ENCODE data around the gene PARD3. TPM values are rescaled to one million over a fixed set of nuclear protein-coding genes. Genes with fewer than 3 reads are reported as not detected.

PARD3 gene
- total RNA-seq, 1 experiment from 2014 or later = 51.8 TPM

DNA sequence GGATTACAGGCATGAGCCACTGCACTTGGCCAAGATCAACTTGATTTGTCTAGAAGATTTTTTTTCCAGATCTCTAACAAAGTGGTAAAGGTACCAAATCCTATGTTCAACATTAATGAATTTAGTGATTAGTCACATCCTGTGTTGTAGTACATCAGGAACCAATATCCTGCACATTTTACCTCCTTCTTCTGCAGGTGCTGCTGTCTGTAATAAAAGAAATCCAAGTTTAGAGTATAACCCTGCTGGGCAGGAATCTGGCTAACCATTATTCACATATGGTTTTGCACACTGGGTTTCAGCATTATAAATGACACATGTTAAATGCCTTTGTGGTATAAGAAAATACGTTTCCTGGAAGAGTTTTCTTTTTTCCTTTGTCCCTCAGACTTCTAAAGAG lies 10.8 kb downstream of the PARD3 start (continued):
- TF ChIP-seq PRDM15 (CRISPR knock-in tag; IDR thresholded peaks at IDR 0.05) (no peak), JUN (CRISPR knock-in tag; IDR thresholded peaks at IDR 0.05) (no peak), NR2C2 (CRISPR knock-in tag; IDR thresholded peaks at IDR 0.05) (no peak), FOXK1 (CRISPR knock-in tag; IDR thresholded peaks at IDR 0.05) (no peak), TCF7 (CRISPR knock-in tag; IDR thresholded peaks at IDR 0.05; ENCODE audit: low read depth) (no peak), GTF2I (CRISPR knock-in tag; conservative IDR thresholded peaks at IDR 0.05) (no peak)
- TF ChIP-seq, protein P1, sequence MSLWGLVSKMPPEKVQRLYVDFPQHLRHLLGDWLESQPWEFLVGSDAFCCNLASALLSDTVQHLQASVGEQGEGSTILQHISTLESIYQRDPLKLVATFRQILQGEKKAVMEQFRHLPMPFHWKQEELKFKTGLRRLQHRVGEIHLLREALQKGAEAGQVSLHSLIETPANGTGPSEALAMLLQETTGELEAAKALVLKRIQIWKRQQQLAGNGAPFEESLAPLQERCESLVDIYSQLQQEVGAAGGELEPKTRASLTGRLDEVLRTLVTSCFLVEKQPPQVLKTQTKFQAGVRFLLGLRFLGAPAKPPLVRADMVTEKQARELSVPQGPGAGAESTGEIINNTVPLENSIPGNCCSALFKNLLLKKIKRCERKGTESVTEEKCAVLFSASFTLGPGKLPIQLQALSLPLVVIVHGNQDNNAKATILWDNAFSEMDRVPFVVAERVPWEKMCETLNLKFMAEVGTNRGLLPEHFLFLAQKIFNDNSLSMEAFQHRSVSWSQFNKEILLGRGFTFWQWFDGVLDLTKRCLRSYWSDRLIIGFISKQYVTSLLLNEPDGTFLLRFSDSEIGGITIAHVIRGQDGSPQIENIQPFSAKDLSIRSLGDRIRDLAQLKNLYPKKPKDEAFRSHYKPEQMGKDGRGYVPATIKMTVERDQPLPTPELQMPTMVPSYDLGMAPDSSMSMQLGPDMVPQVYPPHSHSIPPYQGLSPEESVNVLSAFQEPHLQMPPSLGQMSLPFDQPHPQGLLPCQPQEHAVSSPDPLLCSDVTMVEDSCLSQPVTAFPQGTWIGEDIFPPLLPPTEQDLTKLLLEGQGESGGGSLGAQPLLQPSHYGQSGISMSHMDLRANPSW (CRISPR knock-in tag; conservative IDR thresholded peaks at IDR 0.05; ENCODE audit: low read depth) = no peak
- TF ChIP-seq, protein P2, sequence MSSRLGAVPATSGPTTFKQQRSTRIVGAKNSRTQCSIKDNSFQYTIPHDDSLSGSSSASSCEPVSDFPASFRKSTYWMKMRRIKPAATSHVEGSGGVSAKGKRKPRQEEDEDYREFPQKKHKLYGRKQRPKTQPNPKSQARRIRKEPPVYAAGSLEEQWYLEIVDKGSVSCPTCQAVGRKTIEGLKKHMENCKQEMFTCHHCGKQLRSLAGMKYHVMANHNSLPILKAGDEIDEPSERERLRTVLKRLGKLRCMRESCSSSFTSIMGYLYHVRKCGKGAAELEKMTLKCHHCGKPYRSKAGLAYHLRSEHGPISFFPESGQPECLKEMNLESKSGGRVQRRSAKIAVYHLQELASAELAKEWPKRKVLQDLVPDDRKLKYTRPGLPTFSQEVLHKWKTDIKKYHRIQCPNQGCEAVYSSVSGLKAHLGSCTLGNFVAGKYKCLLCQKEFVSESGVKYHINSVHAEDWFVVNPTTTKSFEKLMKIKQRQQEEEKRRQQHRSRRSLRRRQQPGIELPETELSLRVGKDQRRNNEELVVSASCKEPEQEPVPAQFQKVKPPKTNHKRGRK (CRISPR knock-in tag; IDR thresholded peaks at IDR 0.05; ENCODE audit: borderline replicate concordance) = no peak

DNA sequence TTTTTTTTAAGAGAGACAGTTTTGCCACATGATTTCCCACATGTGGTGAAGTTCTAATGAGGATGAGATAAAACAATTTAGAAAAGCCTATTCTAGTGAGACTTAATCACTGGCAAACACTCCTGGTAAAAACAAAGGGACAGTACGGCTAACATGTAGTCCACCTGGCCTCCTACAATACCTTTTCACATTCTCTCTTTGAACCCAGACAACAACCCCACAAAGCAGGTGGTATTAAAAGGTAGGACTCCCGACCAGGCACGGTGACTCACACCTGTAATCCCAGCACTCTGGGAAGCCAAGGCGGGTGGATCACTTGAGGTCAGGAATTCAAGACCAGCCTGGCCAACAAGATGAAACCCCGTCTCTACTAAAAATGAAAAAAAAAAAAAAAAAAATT lies 12.4 kb downstream of the PARD3 start:
- H3K4me3 Mint-ChIP-seq = no peak overlapping the region
- DNase-seq (ENCODE audit: low spot score) = no peak
- H3K4me1 Mint-ChIP-seq = peaks cover 34% of the 10 kb centered on the region
- peaks cover 1% of the 10 kb centered on the region for H3K36me3 Mint-ChIP-seq
- CTCF ChIA-PET = interaction anchor here (0.8 to 1.4 kb wide), 3 partner anchors 10 to 70 kb away, joined by 3 to 10 read pairs (median 3); no protein-coding TSS in a partner anchor
- POLR2A ChIA-PET = interaction anchor here (0.6 to 1.1 kb wide), 3 partner anchors 12 to 254 kb away, joined by 3 to 4 read pairs (median 3); partner anchors contain the start of gene PARD3
- peak overlapping the region; percentile 10 for H3K27ac Mint-ChIP-seq
- peak; percentile 56 for ATAC-seq
- H3K9me3 Mint-ChIP-seq = no peaks in the 10 kb centered on the region
- no peaks in the 10 kb centered on the region for H3K27me3 Mint-ChIP-seq (ENCODE audit: low read depth)
- no peak for TF ChIP-seq SMAD3 (CRISPR knock-in tag; IDR thresholded peaks at IDR 0.05; ENCODE audit: borderline replicate concordance)
- TF ChIP-seq, protein P1 (CRISPR knock-in tag; conservative IDR thresholded peaks at IDR 0.05; ENCODE audit: low read depth) = no peak
- no peak for TF ChIP-seq TEAD4 (CRISPR knock-in tag; IDR thresholded peaks at IDR 0.05)
- no peak for TF ChIP-seq ZNF396 (CRISPR knock-in tag; IDR thresholded peaks at IDR 0.05; ENCODE audit: borderline replicate concordance)
- no peak for TF ChIP-seq ZNF317 (CRISPR knock-in tag; IDR thresholded peaks at IDR 0.05; ENCODE audit: borderline replicate concordance, low read depth)
- TF ChIP-seq, protein P3, sequence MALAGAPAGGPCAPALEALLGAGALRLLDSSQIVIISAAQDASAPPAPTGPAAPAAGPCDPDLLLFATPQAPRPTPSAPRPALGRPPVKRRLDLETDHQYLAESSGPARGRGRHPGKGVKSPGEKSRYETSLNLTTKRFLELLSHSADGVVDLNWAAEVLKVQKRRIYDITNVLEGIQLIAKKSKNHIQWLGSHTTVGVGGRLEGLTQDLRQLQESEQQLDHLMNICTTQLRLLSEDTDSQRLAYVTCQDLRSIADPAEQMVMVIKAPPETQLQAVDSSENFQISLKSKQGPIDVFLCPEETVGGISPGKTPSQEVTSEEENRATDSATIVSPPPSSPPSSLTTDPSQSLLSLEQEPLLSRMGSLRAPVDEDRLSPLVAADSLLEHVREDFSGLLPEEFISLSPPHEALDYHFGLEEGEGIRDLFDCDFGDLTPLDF (CRISPR knock-in tag; IDR thresholded peaks at IDR 0.05) = no peak
- TF ChIP-seq, protein P4, sequence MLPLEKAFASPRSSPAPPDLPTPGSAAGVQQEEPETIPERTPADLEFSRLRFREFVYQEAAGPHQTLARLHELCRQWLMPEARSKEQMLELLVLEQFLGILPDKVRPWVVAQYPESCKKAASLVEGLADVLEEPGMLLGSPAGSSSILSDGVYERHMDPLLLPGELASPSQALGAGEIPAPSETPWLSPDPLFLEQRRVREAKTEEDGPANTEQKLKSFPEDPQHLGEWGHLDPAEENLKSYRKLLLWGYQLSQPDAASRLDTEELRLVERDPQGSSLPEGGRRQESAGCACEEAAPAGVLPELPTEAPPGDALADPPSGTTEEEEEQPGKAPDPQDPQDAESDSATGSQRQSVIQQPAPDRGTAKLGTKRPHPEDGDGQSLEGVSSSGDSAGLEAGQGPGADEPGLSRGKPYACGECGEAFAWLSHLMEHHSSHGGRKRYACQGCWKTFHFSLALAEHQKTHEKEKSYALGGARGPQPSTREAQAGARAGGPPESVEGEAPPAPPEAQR (CRISPR knock-in tag; IDR thresholded peaks at IDR 0.05) = no peak
- TF ChIP-seq ZNF425 (CRISPR knock-in tag; conservative IDR thresholded peaks at IDR 0.05) = no peak
- TF ChIP-seq ZNF281 (CRISPR knock-in tag; IDR thresholded peaks at IDR 0.05) = no peak
- TF ChIP-seq RORB (CRISPR knock-in tag; IDR thresholded peaks at IDR 0.05) = no peak
